CD8-positive, alpha-beta memory T cell (primary cell): ENCODE results near the gene MYMX. TPM values are rescaled to one million over a fixed set of nuclear protein-coding genes. Genes with fewer than 3 reads are reported as not detected.

Source experiments
- CTCF ChIA-PET: fragments of 350-600 bp; sonication (Branson Sonifier 250); formaldehyde crosslinking; loops from one replicate; lab custom pipeline; 2021; ENCODE audit warnings: antibody characterized with exemption; lab: Charles Lee
- POLR2A ChIA-PET: fragments of 350-600 bp; sonication (Branson Sonifier 250); formaldehyde crosslinking; loops from one replicate; lab custom pipeline; 2021; ENCODE audit warnings: antibody characterized with exemption; lab: Charles Lee
- DNase-seq, 5 donors: peaks; one replicate each; pipeline versions ENCODE4 v3.0.0 to v3.0.0-alpha.2; 2020 to 2022; ENCODE audit warnings: mixed read lengths in 1 of 5
- H3K27ac ChIP-seq: one replicate; pipeline ENCODE4 v1.7.0; 2013; ENCODE audit warnings: low read depth, mild to moderate bottlenecking, low read length, moderate library complexity
- H3K27me3 ChIP-seq: 2 replicates; pipeline ENCODE4 v1.7.0; 2013; ENCODE audit warnings: low read length, mild to moderate bottlenecking; ENCODE audit not compliant: insufficient read depth, poor library complexity, severe bottlenecking
- H3K36me3 ChIP-seq: 2 replicates; pipeline ENCODE4 v1.7.0; 2013; ENCODE audit warnings: mild to moderate bottlenecking, low read length, moderate library complexity; ENCODE audit not compliant: insufficient read depth
- H3K4me1 ChIP-seq: 2 replicates; pipeline ENCODE4 v1.7.0; 2013; ENCODE audit warnings: mild to moderate bottlenecking, low read length, moderate library complexity; ENCODE audit not compliant: insufficient read depth
- H3K4me3 ChIP-seq: 2 replicates; pipeline ENCODE4 v1.7.0; 2013; ENCODE audit warnings: mild to moderate bottlenecking, low read length
- H3K9me3 ChIP-seq: 2 replicates; pipeline ENCODE4 v1.7.0; 2013; ENCODE audit warnings: mild to moderate bottlenecking, low read length
- H3K27ac Mint-ChIP-seq, 8 donors: one replicate each; pipeline ENCODE4 v1.8.0; 2020 to 2021; ENCODE audit warnings: mixed read lengths in 8 of 8, mild to moderate bottlenecking in 6 of 8, inconsistent platforms in 3 of 8, moderate library complexity in 3 of 8
- H3K27me3 Mint-ChIP-seq, 2 donors: one replicate each; pipeline ENCODE4 v1.8.0; 2020 to 2021; ENCODE audit warnings: mixed read lengths in 2 of 2, mild to moderate bottlenecking in 1 of 2, moderate library complexity in 1 of 2
- H3K36me3 Mint-ChIP-seq, 3 donors: one replicate each; pipeline ENCODE4 v1.8.0; 2020 to 2021; ENCODE audit warnings: mixed read lengths in 3 of 3, inconsistent platforms in 1 of 3, mild to moderate bottlenecking in 1 of 3
- H3K4me1 Mint-ChIP-seq, 3 donors: one replicate each; pipeline ENCODE4 v1.8.0; 2020 to 2021; ENCODE audit warnings: mixed read lengths in 3 of 3, inconsistent platforms in 1 of 3, mild to moderate bottlenecking in 1 of 3
- H3K4me3 Mint-ChIP-seq, 7 donors: one replicate each; pipeline ENCODE4 v1.8.0; 2020 to 2021; ENCODE audit warnings: mixed read lengths in 7 of 7, mild to moderate bottlenecking in 6 of 7, moderate library complexity in 4 of 7, inconsistent platforms in 2 of 7
- H3K9me3 Mint-ChIP-seq, 5 donors: one replicate each; pipeline ENCODE4 v1.8.0; 2020 to 2022; ENCODE audit warnings: mixed read lengths in 5 of 5, mild to moderate bottlenecking in 3 of 5, moderate library complexity in 2 of 5, inconsistent platforms in 1 of 5
- polyA plus RNA-seq: library from polyadenylated mRNA; unstranded; fragments of 300-500 nt; fragmentation: Illumina TruSeq; gene quantifications from one replicate; pipeline ENCODE4 v1.2.3, GENCODE V29; 2021
- total RNA-seq, 2 experiments: library from RNA; stranded (reverse); gene quantifications; one replicate each; pipeline ENCODE4 v1.2.3, GENCODE V29; 2021

The MYMX gene
- total and polyA plus RNA-seq, 3 experiments from 2014 or later = not detected

- Mint-ChIP-seq H3K27me3 (peaks cover 0 to 4% of the 10 kb centered on the region in 2 donors), H3K4me3 (peak overlapping the region in 6 of 7 donors; percentile 38 to 64 (median 49)), H3K9me3 (no peaks in the 10 kb centered on the region), H3K4me1 (peaks cover 8 to 14% (median 11%) of the 10 kb centered on the region in 3 donors), H3K36me3 (no peaks in the 10 kb centered on the region), H3K27ac (peak overlapping the region in 7 of 8 donors; percentile 7 to 79 (median 51))
- POLR2A ChIA-PET = no interaction called here
- H3K4me1 ChIP-seq = peaks cover 3% of the 10 kb centered on the region
- CTCF ChIA-PET = interaction anchor here (0.8 to 2.3 kb wide), 4 partner anchors 17 to 128 kb away, joined by 3 to 6 read pairs (median 4); no protein-coding TSS in a partner anchor
- no peaks in the 10 kb centered on the region for H3K27me3 ChIP-seq
- H3K9me3 ChIP-seq = no peaks in the 10 kb centered on the region
- H3K27ac ChIP-seq = no peak overlapping the region
- no peaks in the 10 kb centered on the region for H3K36me3 ChIP-seq
- H3K4me3 ChIP-seq = no peak overlapping the region
- peak; percentile 11 to 64 (median 41) for DNase-seq
These were observed 39.8 kb upstream of the MYMX start for GRCh38 chr6:44176762-44177509.

GRCh38 chr6:44177691-44178423 is 38.9 kb upstream of the MYMX start:
- Histone ChIP-seq H3K36me3 (no peaks in the 10 kb centered on the region), H3K4me3 (no peak overlapping the region), H3K9me3 (no peaks in the 10 kb centered on the region), H3K4me1 (peaks cover 3% of the 10 kb centered on the region), H3K27me3 (no peaks in the 10 kb centered on the region), H3K27ac (no peak overlapping the region)
- Mint-ChIP-seq H3K36me3 (no peaks in the 10 kb centered on the region), H3K27me3 (peaks cover 0 to under 1% of the 10 kb centered on the region in 2 donors), H3K9me3 (no peaks in the 10 kb centered on the region), H3K4me1 (peaks cover 8 to 14% (median 11%) of the 10 kb centered on the region in 3 donors), H3K27ac (peak overlapping the region in 4 of 8 donors; percentile 37 to 82 (median 71)), H3K4me3 (peak overlapping the region in 3 of 7 donors; percentile 39 to 53 (median 45))
- CTCF ChIA-PET = interaction anchor here (0.9 to 2.3 kb wide), 2 partner anchors 17 to 60 kb away, joined by 3 to 6 read pairs; no protein-coding TSS in a partner anchor
- DNase-seq = no peak
- POLR2A ChIA-PET = no interaction called here

- no peaks in the 10 kb centered on the region for H3K27me3 Mint-ChIP-seq
- H3K4me3 Mint-ChIP-seq = peak overlapping the region in 1 of 7 donors; percentile 39
- no peaks in the 10 kb centered on the region for H3K27me3 ChIP-seq
- peak overlapping the region in 2 of 8 donors; percentile 43 to 82 for H3K27ac Mint-ChIP-seq
- DNase-seq = no peak
- H3K4me1 Mint-ChIP-seq = peaks cover 8 to 14% (median 11%) of the 10 kb centered on the region in 3 donors
- no peak overlapping the region for H3K27ac ChIP-seq
- peaks cover 3% of the 10 kb centered on the region for H3K4me1 ChIP-seq
- ChIA-PET POLR2A (no interaction called here), CTCF (interaction anchor here (2.3 kb wide), 1 partner anchor 59 kb away, joined by 6 read pairs; no protein-coding TSS in a partner anchor)
- H3K9me3 ChIP-seq = no peaks in the 10 kb centered on the region
- H3K36me3 ChIP-seq = no peaks in the 10 kb centered on the region
- H3K4me3 ChIP-seq = no peak overlapping the region
- no peaks in the 10 kb centered on the region for H3K9me3 Mint-ChIP-seq
- H3K36me3 Mint-ChIP-seq = no peaks in the 10 kb centered on the region
These were observed 38.2 kb upstream of the MYMX start for GRCh38 chr6:44178424-44179071.

- Histone ChIP-seq H3K27ac (no peak overlapping the region), H3K4me3 (no peak overlapping the region), H3K4me1 (peaks cover 3% of the 10 kb centered on the region), H3K36me3 (no peaks in the 10 kb centered on the region), H3K9me3 (no peaks in the 10 kb centered on the region), H3K27me3 (no peaks in the 10 kb centered on the region)
- Mint-ChIP-seq H3K4me3 (no peak overlapping the region), H3K27me3 (peaks cover under 1 to 2% of the 10 kb centered on the region in 2 donors), H3K27ac (peak overlapping the region in 2 of 8 donors; percentile 5 to 60), H3K9me3 (no peaks in the 10 kb centered on the region), H3K36me3 (no peaks in the 10 kb centered on the region), H3K4me1 (peaks cover 8 to 14% (median 11%) of the 10 kb centered on the region in 3 donors)
- CTCF ChIA-PET = interaction anchor here (2.3 kb wide), 1 partner anchor 59 kb away, joined by 6 read pairs; no protein-coding TSS in a partner anchor
- DNase-seq = no peak
- POLR2A ChIA-PET = no interaction called here
These were observed 37.6 kb upstream of the MYMX start for GRCh38 chr6:44179072-44179536.

- H3K4me3 Mint-ChIP-seq = no peak overlapping the region
- DNase-seq = no peak
- Histone ChIP-seq H3K4me1 (peaks cover 3% of the 10 kb centered on the region), H3K4me3 (no peak overlapping the region), H3K27me3 (no peaks in the 10 kb centered on the region), H3K9me3 (no peaks in the 10 kb centered on the region), H3K27ac (no peak overlapping the region), H3K36me3 (no peaks in the 10 kb centered on the region)
- H3K4me1 Mint-ChIP-seq = peaks cover 8 to 14% (median 11%) of the 10 kb centered on the region in 3 donors
- ChIA-PET CTCF (interaction anchor here (2.3 kb wide), 1 partner anchor 58 kb away, joined by 6 read pairs; no protein-coding TSS in a partner anchor), POLR2A (no interaction called here)
- peak overlapping the region in 2 of 8 donors; percentile 5 to 60 for H3K27ac Mint-ChIP-seq
- no peaks in the 10 kb centered on the region for H3K36me3 Mint-ChIP-seq
- no peaks in the 10 kb centered on the region for H3K9me3 Mint-ChIP-seq
- H3K27me3 Mint-ChIP-seq = peaks cover 2 to 4% of the 10 kb centered on the region in 2 donors
These were observed 37.1 kb upstream of the MYMX start for GRCh38 chr6:44179648-44180047.

GRCh38 chr6:44180406-44180805 is 36.3 kb upstream of the MYMX start:
- Histone ChIP-seq H3K9me3 (no peaks in the 10 kb centered on the region), H3K4me3 (no peak overlapping the region), H3K36me3 (no peaks in the 10 kb centered on the region), H3K27ac (no peak overlapping the region), H3K27me3 (no peaks in the 10 kb centered on the region), H3K4me1 (peaks cover 3% of the 10 kb centered on the region)
- H3K9me3 Mint-ChIP-seq = no peaks in the 10 kb centered on the region
- no peak overlapping the region for H3K27ac Mint-ChIP-seq
- no peaks in the 10 kb centered on the region for H3K36me3 Mint-ChIP-seq
- peaks cover 5 to 11% of the 10 kb centered on the region in 2 donors for H3K27me3 Mint-ChIP-seq
- H3K4me3 Mint-ChIP-seq = no peak overlapping the region
- ChIA-PET CTCF (no interaction called here), POLR2A (interaction anchor here (0.6 kb wide), 1 partner anchor 33 kb away, joined by 3 read pairs; no protein-coding TSS in a partner anchor)
- no peak for DNase-seq
- peaks cover 8 to 14% (median 11%) of the 10 kb centered on the region in 3 donors for H3K4me1 Mint-ChIP-seq

- Mint-ChIP-seq H3K36me3 (no peaks in the 10 kb centered on the region), H3K4me1 (peaks cover 9 to 16% (median 11%) of the 10 kb centered on the region in 3 donors), H3K4me3 (no peak overlapping the region), H3K9me3 (no peaks in the 10 kb centered on the region), H3K27me3 (peaks cover 6 to 14% of the 10 kb centered on the region in 2 donors), H3K27ac (no peak overlapping the region)
- Histone ChIP-seq H3K4me3 (no peak overlapping the region), H3K9me3 (no peaks in the 10 kb centered on the region), H3K36me3 (no peaks in the 10 kb centered on the region), H3K27me3 (no peaks in the 10 kb centered on the region), H3K4me1 (peaks cover 6% of the 10 kb centered on the region), H3K27ac (no peak overlapping the region)
- no peak for DNase-seq
- ChIA-PET POLR2A (interaction anchor here (0.6 kb wide), 1 partner anchor 32 kb away, joined by 3 read pairs; no protein-coding TSS in a partner anchor), CTCF (no interaction called here)
These were observed 35.8 kb upstream of the MYMX start for GRCh38 chr6:44180886-44181285.
